WTC11 (cell line): ENCODE measurements around the gene OPN4.

ENCODE experiments used
- SP1 ChIP-seq: sonication (generic); formaldehyde crosslinking; conservative IDR thresholded peaks from 2 replicates; pipeline ENCODE4 v1.8.1; 2022; ENCODE audit warnings: missing genetic modification reagents
- ZSCAN18 ChIP-seq: fragments of 250-450 bp; sonication (Bioruptor Pico); IDR thresholded peaks from 2 replicates; pipeline ENCODE4 v2.1.2; 2022; ENCODE audit warnings: mild to moderate bottlenecking, moderate library complexity
- TF ChIP-seq, protein P1 (sequence below): fragments of 200-600 bp; IDR thresholded peaks from 2 replicates; pipeline ENCODE4 v1.8.0; 2022; ENCODE audit warnings: antibody characterized with exemption

DNA sequence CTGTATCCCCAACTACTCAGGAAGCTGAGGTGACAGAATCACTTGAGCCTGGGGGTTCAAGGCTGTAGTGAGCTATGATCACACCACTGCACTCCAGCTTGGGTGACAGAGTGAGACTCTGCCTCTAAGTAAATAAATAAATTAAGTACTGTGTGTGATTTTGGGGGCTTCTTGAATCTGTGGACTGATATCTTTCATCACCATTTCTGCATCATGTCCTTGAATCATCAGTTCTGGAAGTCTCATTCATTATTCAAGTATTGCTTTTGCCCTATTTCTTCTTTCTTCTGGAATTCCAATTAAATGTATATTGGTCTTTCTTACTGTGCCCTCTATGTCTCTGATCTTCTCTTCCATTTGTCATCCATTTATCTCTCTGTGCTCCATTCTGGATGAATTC, 46.7 kb upstream of the OPN4 start:
- TF ChIP-seq, protein P1, sequence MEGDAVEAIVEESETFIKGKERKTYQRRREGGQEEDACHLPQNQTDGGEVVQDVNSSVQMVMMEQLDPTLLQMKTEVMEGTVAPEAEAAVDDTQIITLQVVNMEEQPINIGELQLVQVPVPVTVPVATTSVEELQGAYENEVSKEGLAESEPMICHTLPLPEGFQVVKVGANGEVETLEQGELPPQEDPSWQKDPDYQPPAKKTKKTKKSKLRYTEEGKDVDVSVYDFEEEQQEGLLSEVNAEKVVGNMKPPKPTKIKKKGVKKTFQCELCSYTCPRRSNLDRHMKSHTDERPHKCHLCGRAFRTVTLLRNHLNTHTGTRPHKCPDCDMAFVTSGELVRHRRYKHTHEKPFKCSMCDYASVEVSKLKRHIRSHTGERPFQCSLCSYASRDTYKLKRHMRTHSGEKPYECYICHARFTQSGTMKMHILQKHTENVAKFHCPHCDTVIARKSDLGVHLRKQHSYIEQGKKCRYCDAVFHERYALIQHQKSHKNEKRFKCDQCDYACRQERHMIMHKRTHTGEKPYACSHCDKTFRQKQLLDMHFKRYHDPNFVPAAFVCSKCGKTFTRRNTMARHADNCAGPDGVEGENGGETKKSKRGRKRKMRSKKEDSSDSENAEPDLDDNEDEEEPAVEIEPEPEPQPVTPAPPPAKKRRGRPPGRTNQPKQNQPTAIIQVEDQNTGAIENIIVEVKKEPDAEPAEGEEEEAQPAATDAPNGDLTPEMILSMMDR = no peak
- TF ChIP-seq ZSCAN18 (CRISPR knock-in tag) (no peak), SP1 (CRISPR knock-in tag) (no peak)
